Astrocyte of the spinal cord (primary cell): ENCODE data around the gene ANKS1B.
"Not testable (repeated sequence)": the region's sequence is repeated elsewhere in the genome, so short reads cannot be mapped to it uniquely, and the experiment has no call there.

Experiments used
- DNase-seq: peaks from one replicate; pipeline ENCODE4 v3.0.0; 2011; ENCODE audit warnings: low read depth, low spot score
- H3K4me3 ChIP-seq: 2 replicates; pipeline ENCODE4 v1.5.1; 2011; ENCODE audit warnings: low read depth, mild to moderate bottlenecking, low read length, moderate library complexity
- CTCF ChIP-seq: IDR thresholded peaks from 2 replicates; pipeline ENCODE4 v1.5.1; 2012; ENCODE audit warnings: low read depth, mild to moderate bottlenecking, low read length, inconsistent platforms
- in situ Hi-C: cut with HindIII; loops from 2 replicates; pipeline ENCODE4 v1.10.0; 2017; ENCODE audit warnings: low sequenced_read_pairs

Gene ANKS1B

GRCh38 chr12:99800605-99801004 lies 184.1 kb downstream of the ANKS1B start:
- DNase-seq, result no peak
- no peak for TF ChIP-seq CTCF
- H3K4me3 ChIP-seq, result no peak overlapping the region
- in situ Hi-C loops, result no loop called here

GRCh38 chr12:99797931-99798330 lies 186.8 kb downstream of the ANKS1B start:
- not testable (repeated sequence) for DNase-seq

GRCh38 chr12:99783421-99783820 lies 201.3 kb downstream of the ANKS1B start:
- in situ Hi-C loops, result no loop called here
- no peak for TF ChIP-seq CTCF
- DNase-seq, result no peak
- H3K4me3 ChIP-seq, result no peak overlapping the region

More at GRCh38 chr12:99797931-99798330, 186.8 kb downstream of the ANKS1B start:
- in situ Hi-C loops, H3K4me3 ChIP-seq: not testable (repeated sequence)

GRCh38 chr12:99772274-99772673 lies 212.5 kb downstream of the ANKS1B start:
- H3K4me3 ChIP-seq, result no peak overlapping the region
- TF ChIP-seq CTCF, result no peak
- no peak for DNase-seq
- in situ Hi-C loops, result no loop called here

GRCh38 chr12:99771659-99772058 lies 213.1 kb downstream of the ANKS1B start:
- no peak for DNase-seq
- in situ Hi-C loops, result no loop called here
- no peak overlapping the region for H3K4me3 ChIP-seq
- TF ChIP-seq CTCF, result no peak

GRCh38 chr12:99769396-99769980 lies 215.2 kb downstream of the ANKS1B start:
- in situ Hi-C loops, result no loop called here
- H3K4me3 ChIP-seq, result no peak overlapping the region
- TF ChIP-seq CTCF, result no peak
- no peak for DNase-seq

GRCh38 chr12:99768758-99769157 lies 216.0 kb downstream of the ANKS1B start:
- DNase-seq, result no peak
- H3K4me3 ChIP-seq, result no peak overlapping the region
- TF ChIP-seq CTCF, result no peak
- in situ Hi-C loops, result no loop called here
